ENCODE data around the gene LAGE3.

LAGE3 gene

GRCh38 chrX:154458954-154459778, 19.9 kb downstream of the LAGE3 start:
- H3K23ac ChIP-seq (ENCODE audit: low read length), result no peak overlapping the region
- no peak overlapping the region for H3K4ac ChIP-seq (ENCODE audit: low read depth, low read length)
- H3K4me2 ChIP-seq (ENCODE audit: low read length), result peak overlapping the region; percentile 50
- H3K18ac ChIP-seq (ENCODE audit: low read length), result no peak overlapping the region
- H4K8ac ChIP-seq (ENCODE audit: low read depth, low read length), result no peak overlapping the region
- no CpG with 5 or more reads among the region's 15 CpGs for WGBS (ENCODE audit: extremely low coverage, insufficient coverage, low lambda C conversion rate)
- H3K36me3 ChIP-seq (ENCODE audit: control insufficient read depth, insufficient read depth, low read length), result no peaks in the 10 kb centered on the region
- H3K27ac ChIP-seq (ENCODE audit: low read depth, low read length), result no peak overlapping the region
- no peaks in the 10 kb centered on the region for H3K79me2 ChIP-seq (ENCODE audit: control insufficient read depth, insufficient read depth, low read length)
- no peaks in the 10 kb centered on the region for H3K27me3 ChIP-seq (ENCODE audit: insufficient read depth, low read length, poor library complexity)
- H3K4me3 ChIP-seq (ENCODE audit: low read length), result peak overlapping the region; percentile 30
- H4K5ac ChIP-seq (ENCODE audit: low read length), result no peak overlapping the region
- no peak overlapping the region for H2BK15ac ChIP-seq (replicated peaks; ENCODE audit: low read depth)
- peak overlapping the region; percentile 85 for H3K56ac ChIP-seq (ENCODE audit: low read length)
- peak overlapping the region; percentile 70 for H3K9ac ChIP-seq (ENCODE audit: low read length)
- H2BK5ac ChIP-seq (ENCODE audit: low read length), result no peak overlapping the region
- H2AK5ac ChIP-seq (ENCODE audit: low read length), result no peak overlapping the region
- no peak overlapping the region for H2BK120ac ChIP-seq (ENCODE audit: low read depth, low read length)
- no peaks in the 10 kb centered on the region for H3K4me1 ChIP-seq (ENCODE audit: control insufficient read depth, low read depth, low read length)
- peak; percentile 16 for DNase-seq
- no peaks in the 10 kb centered on the region for H3K79me1 ChIP-seq (ENCODE audit: low read length)

GRCh38 chrX:154458116-154458953, 20.7 kb downstream of the LAGE3 start, which contains the start of gene PLXNA3:
PLXNA3 (plus strand) TSS chrX:154458281; CDS start chrX:154460184, 1,903 bp downstream.
- no CpG with 5 or more reads among the region's 88 CpGs for WGBS (ENCODE audit: extremely low coverage, insufficient coverage, low lambda C conversion rate)
- no peaks in the 10 kb centered on the region for H3K4me1 ChIP-seq (ENCODE audit: control insufficient read depth, low read depth, low read length)
- H3K56ac ChIP-seq (ENCODE audit: low read length), result peak within 1 kb of the TSS; percentile 85
- peak; percentile 29 for DNase-seq
- no peak within 1 kb of the TSS for H2BK15ac ChIP-seq (replicated peaks; ENCODE audit: low read depth)
- no peak within 1 kb of the TSS for H4K5ac ChIP-seq (ENCODE audit: low read length)
- H3K23ac ChIP-seq (ENCODE audit: low read length), result no peak within 1 kb of the TSS
- peak within 1 kb of the TSS; percentile 33 for H3K18ac ChIP-seq (ENCODE audit: low read length)
- no peaks in the 10 kb centered on the region for H3K79me1 ChIP-seq (ENCODE audit: low read length)
- peak within 1 kb of the TSS; percentile 50 for H3K4me2 ChIP-seq (ENCODE audit: low read length)
- no peaks in the 10 kb centered on the region for H3K36me3 ChIP-seq (ENCODE audit: control insufficient read depth, insufficient read depth, low read length)
- no peak within 1 kb of the TSS for H2BK5ac ChIP-seq (ENCODE audit: low read length)
- H3K4ac ChIP-seq (ENCODE audit: low read depth, low read length), result no peak within 1 kb of the TSS
- H2BK120ac ChIP-seq (ENCODE audit: low read depth, low read length), result no peak within 1 kb of the TSS
- no peak within 1 kb of the TSS for H4K8ac ChIP-seq (ENCODE audit: low read depth, low read length)
- peak within 1 kb of the TSS; percentile 70 for H3K9ac ChIP-seq (ENCODE audit: low read length)
- H3K27ac ChIP-seq (ENCODE audit: low read depth, low read length), result no peak within 1 kb of the TSS
- no peak within 1 kb of the TSS for H2AK5ac ChIP-seq (ENCODE audit: low read length)
- H3K79me2 ChIP-seq (ENCODE audit: control insufficient read depth, insufficient read depth, low read length), result no peaks in the 10 kb centered on the region
- H3K27me3 ChIP-seq (ENCODE audit: insufficient read depth, low read length, poor library complexity), result no peaks in the 10 kb centered on the region
- H3K4me3 ChIP-seq (ENCODE audit: low read length), result peak within 1 kb of the TSS; percentile 30

- H3K9ac ChIP-seq (ENCODE audit: low read length), result no peak overlapping the region
- H3K4me1 ChIP-seq (ENCODE audit: control insufficient read depth, low read depth, low read length), result no peaks in the 10 kb centered on the region
- H3K27ac ChIP-seq (ENCODE audit: low read depth, low read length), result no peak overlapping the region
- WGBS (ENCODE audit: extremely low coverage, insufficient coverage, low lambda C conversion rate), result no CpG with 5 or more reads among the region's 65 CpGs
- no peak overlapping the region for H2BK15ac ChIP-seq (replicated peaks; ENCODE audit: low read depth)
- H3K79me2 ChIP-seq (ENCODE audit: control insufficient read depth, insufficient read depth, low read length), result no peaks in the 10 kb centered on the region
- H3K4me2 ChIP-seq (ENCODE audit: low read length), result no peak overlapping the region
- H3K27me3 ChIP-seq (ENCODE audit: insufficient read depth, low read length, poor library complexity), result no peaks in the 10 kb centered on the region
- no peak overlapping the region for H4K5ac ChIP-seq (ENCODE audit: low read length)
- H3K23ac ChIP-seq (ENCODE audit: low read length), result no peak overlapping the region
- no peaks in the 10 kb centered on the region for H3K36me3 ChIP-seq (ENCODE audit: control insufficient read depth, insufficient read depth, low read length)
- no peak overlapping the region for H2BK5ac ChIP-seq (ENCODE audit: low read length)
- no peak overlapping the region for H2AK5ac ChIP-seq (ENCODE audit: low read length)
- no peaks in the 10 kb centered on the region for H3K79me1 ChIP-seq (ENCODE audit: low read length)
- no peak overlapping the region for H3K18ac ChIP-seq (ENCODE audit: low read length)
- no peak overlapping the region for H3K4ac ChIP-seq (ENCODE audit: low read depth, low read length)
- peak; percentile 51 for DNase-seq
- H4K8ac ChIP-seq (ENCODE audit: low read depth, low read length), result no peak overlapping the region
- H3K4me3 ChIP-seq (ENCODE audit: low read length), result no peak overlapping the region
- no peak overlapping the region for H2BK120ac ChIP-seq (ENCODE audit: low read depth, low read length)
- peak overlapping the region; percentile 73 for H3K56ac ChIP-seq (ENCODE audit: low read length)
Observed at GRCh38 chrX:154457491-154458115, 21.5 kb downstream of the LAGE3 start.

- Histone ChIP-seq H3K18ac (ENCODE audit: low read length) (no peak overlapping the region), H3K4me1 (ENCODE audit: control insufficient read depth, low read depth, low read length) (no peaks in the 10 kb centered on the region), H3K36me3 (ENCODE audit: control insufficient read depth, insufficient read depth, low read length) (no peaks in the 10 kb centered on the region), H3K4me2 (ENCODE audit: low read length) (no peak overlapping the region), H3K4me3 (ENCODE audit: low read length) (no peak overlapping the region), H2BK15ac (replicated peaks; ENCODE audit: low read depth) (no peak overlapping the region), H3K23ac (ENCODE audit: low read length) (no peak overlapping the region), H3K79me1 (ENCODE audit: low read length) (no peaks in the 10 kb centered on the region), H3K56ac (ENCODE audit: low read length) (no peak overlapping the region), H4K8ac (ENCODE audit: low read depth, low read length) (no peak overlapping the region), H4K5ac (ENCODE audit: low read length) (no peak overlapping the region), H3K27me3 (ENCODE audit: insufficient read depth, low read length, poor library complexity) (no peaks in the 10 kb centered on the region), H2BK5ac (ENCODE audit: low read length) (no peak overlapping the region), H3K79me2 (ENCODE audit: control insufficient read depth, insufficient read depth, low read length) (no peaks in the 10 kb centered on the region), H3K9ac (ENCODE audit: low read length) (no peak overlapping the region), H3K4ac (ENCODE audit: low read depth, low read length) (no peak overlapping the region), H2AK5ac (ENCODE audit: low read length) (no peak overlapping the region), H3K27ac (ENCODE audit: low read depth, low read length) (no peak overlapping the region), H2BK120ac (ENCODE audit: low read depth, low read length) (no peak overlapping the region)
- no peak for DNase-seq
- no CpG with 5 or more reads among the region's 9 CpGs for WGBS (ENCODE audit: extremely low coverage, insufficient coverage, low lambda C conversion rate)
Observed at GRCh38 chrX:154452823-154453222, 26.3 kb downstream of the LAGE3 start.

GRCh38 chrX:154450312-154450711, 28.8 kb downstream of the LAGE3 start:
- DNase-seq, result no peak
- Histone ChIP-seq H3K18ac (ENCODE audit: low read length) (no peak overlapping the region), H3K56ac (ENCODE audit: low read length) (no peak overlapping the region), H3K23ac (ENCODE audit: low read length) (no peak overlapping the region), H3K79me1 (ENCODE audit: low read length) (no peaks in the 10 kb centered on the region), H2BK15ac (replicated peaks; ENCODE audit: low read depth) (no peak overlapping the region), H3K27ac (ENCODE audit: low read depth, low read length) (no peak overlapping the region), H3K4me1 (ENCODE audit: control insufficient read depth, low read depth, low read length) (no peaks in the 10 kb centered on the region), H4K5ac (ENCODE audit: low read length) (no peak overlapping the region), H2BK5ac (ENCODE audit: low read length) (no peak overlapping the region), H3K9ac (ENCODE audit: low read length) (no peak overlapping the region), H2BK120ac (ENCODE audit: low read depth, low read length) (no peak overlapping the region), H3K4me3 (ENCODE audit: low read length) (no peak overlapping the region), H2AK5ac (ENCODE audit: low read length) (no peak overlapping the region), H3K4ac (ENCODE audit: low read depth, low read length) (no peak overlapping the region), H3K4me2 (ENCODE audit: low read length) (no peak overlapping the region), H4K8ac (ENCODE audit: low read depth, low read length) (no peak overlapping the region), H3K36me3 (ENCODE audit: control insufficient read depth, insufficient read depth, low read length) (no peaks in the 10 kb centered on the region), H3K79me2 (ENCODE audit: control insufficient read depth, insufficient read depth, low read length) (no peaks in the 10 kb centered on the region), H3K27me3 (ENCODE audit: insufficient read depth, low read length, poor library complexity) (no peaks in the 10 kb centered on the region)
- WGBS (ENCODE audit: extremely low coverage, insufficient coverage, low lambda C conversion rate), result no CpG with 5 or more reads among the region's 17 CpGs

Data from mesendoderm (in vitro differentiated cells).